ENCODE results near the gene CCDC86.

Gene CCDC86

GRCh38 chr11:60873533-60873932 is 31.6 kb downstream of the CCDC86 start:
- H3K4me3 Mint-ChIP-seq, result no peak overlapping the region
- peaks cover 12% of the 10 kb centered on the region for H3K4me1 Mint-ChIP-seq (ENCODE audit: low read depth)
- H3K27me3 Mint-ChIP-seq, result peaks cover 3% of the 10 kb centered on the region
- intact Hi-C loops (cut with micrococcal nuclease), result no loop called here
- no peak overlapping the region for H3K27ac Mint-ChIP-seq
- H3K36me3 Mint-ChIP-seq (ENCODE audit: low read depth), result peaks cover 1% of the 10 kb centered on the region
- H3K9me3 Mint-ChIP-seq, result no peaks in the 10 kb centered on the region

DNA sequence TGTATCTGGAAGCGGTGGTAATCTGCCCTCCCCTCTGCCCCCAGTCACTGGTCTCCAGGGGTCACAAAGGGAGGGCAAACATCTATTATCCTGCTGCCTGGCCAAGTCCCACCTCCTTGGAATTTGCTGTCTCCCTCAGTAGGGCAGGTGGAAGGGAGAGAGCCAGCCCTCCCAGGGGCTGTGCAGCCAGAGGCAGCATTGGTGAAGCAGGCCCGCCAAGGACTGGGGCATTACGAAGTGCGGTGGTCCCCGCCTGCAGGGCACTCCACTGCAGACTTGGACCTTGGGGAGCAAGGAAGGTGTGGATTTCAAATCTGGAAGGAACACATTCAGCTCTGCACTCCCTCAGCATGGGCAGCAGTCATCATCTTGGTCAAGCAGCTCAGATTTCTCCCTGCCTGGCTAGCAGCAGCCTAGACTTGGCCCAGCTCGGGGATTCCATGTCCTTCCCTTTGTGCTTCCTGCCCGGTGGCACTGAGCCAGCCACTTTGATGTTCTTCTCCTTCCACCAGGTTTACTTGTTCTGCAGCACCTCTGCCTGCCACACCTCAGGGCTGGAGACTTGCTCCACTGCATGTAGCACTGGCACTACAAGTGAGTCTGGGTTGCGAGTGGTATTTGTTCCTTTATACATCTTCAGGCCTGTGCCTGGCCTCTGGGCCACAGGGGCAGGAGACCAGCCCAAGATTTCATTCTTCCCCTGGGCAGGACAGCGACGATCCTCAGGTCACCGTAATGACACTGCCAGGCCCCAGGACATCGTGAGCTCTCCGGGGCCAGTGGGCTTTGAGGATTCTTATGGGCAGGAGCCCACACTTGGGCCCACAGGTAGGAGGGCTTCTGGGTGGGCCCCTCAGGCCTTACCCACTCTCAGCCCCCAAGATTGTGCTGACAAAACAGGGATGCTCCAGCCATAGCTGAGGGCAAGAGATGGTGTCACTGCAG is 32.8 kb downstream of the CCDC86 start:
- Mint-ChIP-seq H3K36me3 (ENCODE audit: low read depth) (peaks cover 12% of the 10 kb centered on the region), H3K27ac (no peak overlapping the region), H3K27me3 (peaks cover under 1% of the 10 kb centered on the region), H3K9me3 (no peaks in the 10 kb centered on the region), H3K4me1 (ENCODE audit: low read depth) (peaks cover 12% of the 10 kb centered on the region), H3K4me3 (no peak overlapping the region)
- intact Hi-C loops (cut with micrococcal nuclease), result no loop called here

DNA sequence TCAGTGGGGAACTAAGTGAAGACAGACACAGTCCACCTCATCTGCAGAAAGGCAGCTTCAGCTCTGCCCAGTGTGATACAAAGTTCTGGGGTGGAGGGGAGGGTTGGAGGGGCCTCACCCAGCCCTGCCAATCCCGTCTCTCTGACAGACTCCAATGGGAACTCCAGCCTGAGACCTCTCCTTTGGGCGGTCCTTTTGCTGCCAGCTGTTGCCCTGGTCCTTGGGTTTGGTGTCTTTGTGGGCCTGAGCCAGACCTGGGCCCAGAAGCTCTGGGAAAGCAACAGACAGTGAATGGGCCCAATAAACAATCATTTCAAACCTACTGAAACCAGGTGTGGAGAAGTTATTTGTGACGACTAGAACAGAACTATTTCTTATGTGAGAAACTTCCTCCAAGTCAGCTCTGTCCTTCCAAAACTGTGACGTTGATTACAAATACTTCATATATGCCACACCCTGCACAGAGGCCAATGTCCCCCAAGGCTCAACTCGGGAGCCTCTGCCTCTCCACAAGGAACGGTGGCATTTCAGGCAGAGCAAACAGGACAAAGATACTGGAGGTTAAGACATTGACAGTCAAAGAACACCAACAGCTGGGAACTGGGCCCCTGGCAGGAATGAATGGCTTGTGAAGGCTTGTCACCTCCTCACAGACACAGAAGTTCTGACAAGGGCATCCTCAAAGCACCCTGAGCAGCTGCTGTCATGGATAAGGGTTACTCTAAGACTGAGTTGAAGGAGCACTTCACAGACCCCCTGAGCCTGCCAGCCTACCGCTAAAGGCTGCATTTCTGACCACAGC is 33.7 kb downstream of the CCDC86 start:
- Mint-ChIP-seq H3K27me3 (no peaks in the 10 kb centered on the region), H3K4me1 (ENCODE audit: low read depth) (peaks cover 12% of the 10 kb centered on the region), H3K9me3 (no peaks in the 10 kb centered on the region), H3K36me3 (ENCODE audit: low read depth) (peaks cover 20% of the 10 kb centered on the region), H3K4me3 (no peak overlapping the region), H3K27ac (no peak overlapping the region)
- intact Hi-C loops (cut with micrococcal nuclease), result no loop called here

- Mint-ChIP-seq H3K4me3 (no peak overlapping the region), H3K9me3 (no peaks in the 10 kb centered on the region), H3K36me3 (ENCODE audit: low read depth) (peaks cover 25% of the 10 kb centered on the region), H3K27ac (no peak overlapping the region), H3K4me1 (ENCODE audit: low read depth) (peaks cover 12% of the 10 kb centered on the region), H3K27me3 (no peaks in the 10 kb centered on the region)
- intact Hi-C loops (cut with micrococcal nuclease), result no loop called here
Measured at GRCh38 chr11:60876168-60876485, 34.2 kb downstream of the CCDC86 start.

DNA sequence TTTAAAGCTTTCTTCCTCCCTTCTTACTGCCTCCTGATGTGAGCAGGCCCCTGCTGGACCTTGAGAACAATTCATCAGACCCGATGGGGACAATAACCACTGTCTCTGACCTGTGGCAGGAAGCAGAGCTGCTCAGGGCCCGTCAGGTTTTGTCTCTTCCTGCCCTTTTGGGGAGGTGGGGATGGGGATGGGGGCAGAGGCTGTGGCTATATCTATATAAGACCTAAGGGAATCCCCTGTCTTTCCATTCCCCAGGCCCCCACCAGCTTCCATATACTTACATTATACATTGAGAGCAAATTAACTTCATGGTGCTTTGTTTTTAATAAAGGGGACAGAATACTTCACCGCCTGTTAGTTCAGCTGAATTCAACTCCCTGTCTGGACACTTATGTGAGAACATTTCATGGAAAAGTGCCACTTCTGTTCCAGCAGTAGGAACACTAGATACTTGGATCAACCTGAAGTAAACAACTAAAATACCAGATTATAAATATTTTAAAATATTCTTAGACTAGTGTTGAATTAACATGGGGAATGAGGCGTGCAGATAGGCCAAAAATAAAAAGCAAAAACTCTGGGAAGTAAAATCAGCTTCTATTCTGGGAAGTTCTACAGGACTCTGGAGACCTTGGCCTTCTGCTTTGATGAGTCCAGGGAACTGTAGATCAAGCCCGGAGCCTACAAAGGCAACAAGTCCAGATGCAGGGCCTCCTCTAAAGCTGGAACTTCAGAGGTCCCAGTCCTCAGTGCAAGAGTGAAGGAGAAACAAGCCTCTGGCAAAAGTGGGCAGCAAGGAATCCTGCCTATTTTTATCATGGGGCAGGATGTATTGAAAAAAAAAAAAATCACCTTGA is 36.6 kb downstream of the CCDC86 start:
- no peaks in the 10 kb centered on the region for H3K4me1 Mint-ChIP-seq (ENCODE audit: low read depth)
- no peak overlapping the region for H3K4me3 Mint-ChIP-seq
- peaks cover 44% of the 10 kb centered on the region for H3K36me3 Mint-ChIP-seq (ENCODE audit: low read depth)
- intact Hi-C loops (cut with micrococcal nuclease), result no loop called here
- no peaks in the 10 kb centered on the region for H3K9me3 Mint-ChIP-seq
- H3K27me3 Mint-ChIP-seq, result no peaks in the 10 kb centered on the region
- no peak overlapping the region for H3K27ac Mint-ChIP-seq

DNA sequence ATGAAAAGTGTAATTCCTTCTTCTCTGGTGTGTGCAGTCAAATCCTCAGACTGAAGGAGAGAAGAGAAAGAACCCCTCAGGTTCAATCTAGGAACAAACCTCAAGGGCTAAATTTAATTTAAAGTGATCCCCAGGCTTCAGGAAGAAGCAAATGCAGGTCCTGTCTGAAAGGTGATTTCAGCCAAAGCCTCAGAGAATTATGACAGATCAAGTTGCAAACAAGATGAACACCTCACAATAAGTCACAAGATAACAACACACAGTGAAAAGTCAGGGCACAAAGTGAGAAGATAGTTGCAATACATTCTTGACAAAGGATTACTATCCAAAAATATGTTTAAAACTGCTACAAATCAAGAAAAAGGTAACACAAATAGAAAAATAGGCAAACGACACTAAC is 37.2 kb downstream of the CCDC86 start:
- Mint-ChIP-seq H3K9me3 (no peaks in the 10 kb centered on the region), H3K4me1 (ENCODE audit: low read depth) (no peaks in the 10 kb centered on the region), H3K36me3 (ENCODE audit: low read depth) (peaks cover 51% of the 10 kb centered on the region), H3K4me3 (no peak overlapping the region), H3K27ac (no peak overlapping the region), H3K27me3 (no peaks in the 10 kb centered on the region)
- intact Hi-C loops (cut with micrococcal nuclease), result no loop called here

DNA sequence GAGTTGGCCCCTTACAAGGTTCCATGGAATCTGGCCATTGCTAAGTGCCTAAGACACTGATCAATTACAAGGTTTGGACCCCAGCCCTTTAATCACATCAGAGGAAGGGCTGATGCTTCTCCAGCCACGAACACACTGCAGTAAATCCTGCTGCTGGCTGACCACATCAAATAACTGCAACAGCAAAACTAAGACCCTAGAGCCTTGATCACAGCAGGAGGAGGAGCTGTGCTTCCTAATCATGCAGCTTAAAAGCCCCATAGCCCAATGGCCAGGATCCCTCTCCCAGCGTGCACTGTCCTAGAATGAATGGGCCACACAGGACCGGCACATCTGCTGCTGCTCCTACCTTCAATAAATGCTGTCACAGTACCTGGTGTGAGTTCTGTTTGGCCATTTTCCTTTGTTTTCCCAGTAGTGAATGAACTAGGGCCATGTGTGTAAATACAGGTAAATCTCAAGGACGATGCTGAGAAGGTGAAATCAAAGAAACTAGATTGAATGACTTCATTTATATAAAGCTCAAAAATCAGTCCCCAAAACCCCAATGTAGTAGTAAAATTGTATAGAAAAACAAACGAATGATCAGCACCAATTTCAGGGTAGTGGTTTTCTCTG is 38.2 kb downstream of the CCDC86 start:
- Mint-ChIP-seq H3K4me3 (no peak overlapping the region), H3K27me3 (no peaks in the 10 kb centered on the region), H3K27ac (no peak overlapping the region), H3K4me1 (ENCODE audit: low read depth) (peaks cover 4% of the 10 kb centered on the region), H3K9me3 (no peaks in the 10 kb centered on the region), H3K36me3 (ENCODE audit: low read depth) (peaks cover 53% of the 10 kb centered on the region)
- intact Hi-C loops (cut with micrococcal nuclease), result no loop called here

GRCh38 chr11:60880643-60881282 is 38.9 kb downstream of the CCDC86 start:
- no peak overlapping the region for H3K4me3 Mint-ChIP-seq
- peaks cover 53% of the 10 kb centered on the region for H3K36me3 Mint-ChIP-seq (ENCODE audit: low read depth)
- H3K27ac Mint-ChIP-seq, result no peak overlapping the region
- peaks cover 7% of the 10 kb centered on the region for H3K4me1 Mint-ChIP-seq (ENCODE audit: low read depth)
- no peaks in the 10 kb centered on the region for H3K27me3 Mint-ChIP-seq
- intact Hi-C loops (cut with micrococcal nuclease), result no loop called here
- no peaks in the 10 kb centered on the region for H3K9me3 Mint-ChIP-seq

- H3K4me1 Mint-ChIP-seq (ENCODE audit: low read depth), result peaks cover 30% of the 10 kb centered on the region
- no peak overlapping the region for H3K4me3 Mint-ChIP-seq
- peaks cover 51% of the 10 kb centered on the region for H3K36me3 Mint-ChIP-seq (ENCODE audit: low read depth)
- H3K9me3 Mint-ChIP-seq, result no peaks in the 10 kb centered on the region
- intact Hi-C loops (cut with micrococcal nuclease), result loop anchor here (1.0 kb wide), 2 partner anchors 56 to 112 kb away; no protein-coding TSS in a partner anchor
- H3K27me3 Mint-ChIP-seq, result no peaks in the 10 kb centered on the region
- H3K27ac Mint-ChIP-seq, result no peak overlapping the region
Measured at GRCh38 chr11:60887556-60887955, 45.6 kb downstream of the CCDC86 start.

DNA sequence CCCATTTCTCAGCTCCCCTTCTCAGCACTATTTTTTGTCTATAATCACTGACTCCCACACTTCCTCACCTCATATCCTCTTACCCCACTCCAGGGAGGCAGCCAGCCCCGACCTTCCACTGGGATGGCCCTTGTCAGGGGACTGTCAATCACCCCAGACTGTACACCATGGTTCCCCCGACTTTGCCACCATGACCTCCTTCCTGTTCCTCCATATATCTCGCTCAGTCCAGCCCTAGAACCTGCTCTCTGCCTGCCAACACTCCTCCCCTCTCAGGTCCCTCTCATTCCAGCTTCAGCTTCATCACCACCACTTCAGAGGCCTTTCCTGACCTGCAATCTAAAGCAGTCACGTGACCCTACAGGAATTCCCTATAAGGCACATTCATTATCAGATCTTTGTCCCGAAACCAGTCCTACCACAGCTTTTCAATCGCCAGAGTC is 48.0 kb downstream of the CCDC86 start:
- H3K4me1 Mint-ChIP-seq (ENCODE audit: low read depth), result peaks cover 28% of the 10 kb centered on the region
- no peak overlapping the region for H3K4me3 Mint-ChIP-seq
- H3K36me3 Mint-ChIP-seq (ENCODE audit: low read depth), result peaks cover 59% of the 10 kb centered on the region
- H3K27me3 Mint-ChIP-seq, result no peaks in the 10 kb centered on the region
- H3K9me3 Mint-ChIP-seq, result no peaks in the 10 kb centered on the region
- intact Hi-C loops (cut with micrococcal nuclease), result no loop called here
- peak overlapping the region; percentile 29 for H3K27ac Mint-ChIP-seq

DNA sequence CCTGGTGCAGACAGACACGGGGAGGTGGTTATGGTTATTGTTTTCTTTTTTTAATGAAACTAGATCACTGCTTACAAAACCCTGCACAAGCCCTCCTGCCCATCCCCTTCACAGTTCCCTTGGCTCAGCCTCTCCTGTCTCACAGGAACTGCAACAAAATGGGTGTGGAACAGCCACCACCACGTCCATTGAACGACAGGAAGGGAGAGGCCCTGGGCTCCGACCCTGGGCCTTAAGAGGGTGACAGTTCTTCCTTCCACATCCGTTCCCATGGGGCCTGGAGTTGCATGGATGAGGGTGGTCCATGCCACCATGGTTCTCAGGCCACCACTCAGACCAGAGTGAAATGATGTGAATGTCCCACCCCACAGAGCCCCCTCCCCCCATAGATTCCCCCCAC is 48.8 kb downstream of the CCDC86 start:
- Mint-ChIP-seq H3K36me3 (ENCODE audit: low read depth) (peaks cover 67% of the 10 kb centered on the region), H3K27me3 (no peaks in the 10 kb centered on the region), H3K27ac (peak overlapping the region; percentile 58), H3K9me3 (no peaks in the 10 kb centered on the region), H3K4me1 (ENCODE audit: low read depth) (peaks cover 31% of the 10 kb centered on the region), H3K4me3 (no peak overlapping the region)
- intact Hi-C loops (cut with micrococcal nuclease), result no loop called here

DNA sequence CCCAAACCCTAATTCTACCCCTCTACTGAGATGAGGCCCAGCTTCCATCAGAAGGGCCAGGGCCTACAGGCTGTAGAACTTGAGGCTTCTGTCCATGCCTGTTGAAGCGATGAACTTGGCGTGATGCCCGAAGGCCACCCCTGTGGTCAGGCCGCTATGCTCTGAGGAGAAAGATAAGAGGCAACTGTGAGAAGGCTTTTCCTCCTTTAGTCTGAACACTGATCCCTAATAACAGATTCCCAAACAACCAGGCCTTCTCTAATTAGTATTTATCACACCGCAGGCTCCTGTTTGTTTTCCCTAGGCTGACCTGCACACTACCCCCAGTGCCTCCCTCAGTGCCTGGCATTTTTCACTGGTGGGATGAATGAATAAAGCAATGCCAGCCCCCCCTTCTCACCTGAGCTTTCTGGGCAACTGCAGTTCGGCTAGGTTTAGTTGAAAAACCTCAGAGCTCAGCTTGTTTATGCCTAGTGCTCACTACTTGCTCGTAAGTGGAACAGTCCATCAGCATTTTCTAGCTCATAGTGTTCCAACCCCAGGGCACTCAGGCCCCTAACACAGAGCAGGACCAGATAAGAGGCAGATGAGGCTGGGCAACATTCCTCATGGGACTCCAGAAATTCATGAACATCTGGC is 49.3 kb downstream of the CCDC86 start:
- intact Hi-C loops (cut with micrococcal nuclease), result no loop called here
- H3K27ac Mint-ChIP-seq, result peak overlapping the region; percentile 58

More for the DNA sequence above, 49.3 kb downstream of the CCDC86 start:
- H3K9me3 Mint-ChIP-seq, result no peaks in the 10 kb centered on the region
- H3K27me3 Mint-ChIP-seq, result no peaks in the 10 kb centered on the region
- H3K36me3 Mint-ChIP-seq (ENCODE audit: low read depth), result peaks cover 72% of the 10 kb centered on the region
- H3K4me3 Mint-ChIP-seq, result no peak overlapping the region
- peaks cover 36% of the 10 kb centered on the region for H3K4me1 Mint-ChIP-seq (ENCODE audit: low read depth)

All from dendritic cell treated with granulocyte-macrophage colony-stimulating factor and Interleukin-4, amounts not matched to agents 40 ng/mL and 50 ng/mL, for 4 days (primary cell).